NCI-H345 (cell line): ENCODE results near the gene GYG2.
"Not testable (repeated sequence)": the region's sequence is repeated elsewhere in the genome, so short reads cannot be mapped to it uniquely, and the experiment has no call there.

Experiments
- DNase-seq: peaks from one replicate; lab custom pipeline; 2025; lab: John Stamatoyannopoulos, UW

The GYG2 gene

GRCh38 chrX:2828344-2828958 is at the start of gene GYG2:
Gene GYG2, plus strand, starts transcription at chrX:2828930. Its CDS starts 1,259 bp downstream, at chrX:2830189.
- DNase-seq, result peak; percentile 31

GRCh38 chrX:2780472-2781225 is 48.1 kb upstream of the GYG2 start:
- not testable (repeated sequence) for DNase-seq

GRCh38 chrX:2781226-2781571 is 47.5 kb upstream of the GYG2 start:
- no peak for DNase-seq

- no peak for DNase-seq
Measured at GRCh38 chrX:2781698-2782097, 47.0 kb upstream of the GYG2 start.

- DNase-seq, result no peak
Measured at GRCh38 chrX:2782171-2782570, 46.6 kb upstream of the GYG2 start.

GRCh38 chrX:2782778-2783177 is 46.0 kb upstream of the GYG2 start:
- no peak for DNase-seq

- no peak for DNase-seq
Measured at GRCh38 chrX:2784026-2784425, 44.7 kb upstream of the GYG2 start.

GRCh38 chrX:2785538-2785937 is 43.2 kb upstream of the GYG2 start:
- no peak for DNase-seq

GRCh38 chrX:2788980-2789379 is 39.8 kb upstream of the GYG2 start:
- no peak for DNase-seq

GRCh38 chrX:2789569-2789968 is 39.2 kb upstream of the GYG2 start:
- DNase-seq, result no peak

- DNase-seq, result no peak
Measured at GRCh38 chrX:2793752-2794151, 35.0 kb upstream of the GYG2 start.

- no peak for DNase-seq
Measured at GRCh38 chrX:2794336-2794735, 34.4 kb upstream of the GYG2 start.

- DNase-seq, result not testable (repeated sequence)
Measured at GRCh38 chrX:2796808-2797207, 31.9 kb upstream of the GYG2 start.

GRCh38 chrX:2799369-2799768 is 29.4 kb upstream of the GYG2 start:
- no peak for DNase-seq

GRCh38 chrX:2799980-2800379 is 28.8 kb upstream of the GYG2 start:
- not testable (repeated sequence) for DNase-seq

- no peak for DNase-seq
Measured at GRCh38 chrX:2801223-2801622, 27.5 kb upstream of the GYG2 start.

GRCh38 chrX:2802376-2803090 is 26.2 kb upstream of the GYG2 start:
- DNase-seq, result not testable (repeated sequence)

GRCh38 chrX:2803486-2803885 is 25.2 kb upstream of the GYG2 start:
- DNase-seq, result not testable (repeated sequence)

- not testable (repeated sequence) for DNase-seq
Measured at GRCh38 chrX:2804106-2804843, 24.5 kb upstream of the GYG2 start.

- DNase-seq, result not testable (repeated sequence)
Measured at GRCh38 chrX:2804858-2805257, 23.9 kb upstream of the GYG2 start.

- no peak for DNase-seq
Measured at GRCh38 chrX:2811271-2811670, 17.5 kb upstream of the GYG2 start.

- peak; percentile 31 for DNase-seq
Measured at GRCh38 chrX:2812161-2812907, 16.4 kb upstream of the GYG2 start.
